IPS-NIHi11 (cell line): ENCODE measurements around the gene CSNK1G3.

Source experiments
- DNase-seq: peaks from one replicate; pipeline ENCODE4 v3.0.0; 2012; ENCODE audit warnings: mixed read lengths, low spot score

CSNK1G3 gene

DNA sequence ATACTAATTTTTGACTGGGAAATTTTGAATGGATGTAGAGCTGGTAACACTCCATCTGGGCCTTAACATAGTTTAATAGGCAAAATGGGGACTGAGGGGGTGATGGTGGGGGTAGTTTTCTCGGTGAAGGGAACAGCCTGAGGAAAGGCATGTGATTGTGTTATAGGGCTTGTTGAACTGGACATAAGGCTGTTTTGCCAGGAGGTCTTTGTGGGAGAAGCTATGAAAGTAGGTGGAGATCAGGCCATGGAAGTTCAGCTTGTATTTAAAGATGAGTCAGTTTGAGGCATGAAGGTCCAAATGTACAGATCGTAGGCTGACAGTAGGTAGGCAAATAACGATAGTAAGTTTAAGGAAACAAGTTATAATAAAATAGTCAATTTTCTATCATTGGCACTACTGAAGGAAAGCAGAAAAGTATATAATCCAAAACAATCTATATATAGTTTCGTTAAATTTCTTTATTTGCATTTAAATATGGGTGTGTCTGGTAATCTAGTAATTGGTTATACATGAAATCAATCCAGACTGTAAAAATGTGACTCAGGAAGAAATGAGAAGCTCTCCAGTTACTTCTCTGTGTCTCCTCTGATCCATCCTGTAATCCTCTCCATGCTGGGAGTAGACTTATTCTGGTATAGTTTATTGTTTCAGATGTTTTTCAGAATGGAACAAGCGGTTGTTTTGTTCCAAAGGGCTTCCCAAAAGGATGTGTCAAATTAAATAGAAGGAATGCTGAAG is 2.8 kb downstream of the CSNK1G3 start:
- DNase-seq, result no peak

DNA sequence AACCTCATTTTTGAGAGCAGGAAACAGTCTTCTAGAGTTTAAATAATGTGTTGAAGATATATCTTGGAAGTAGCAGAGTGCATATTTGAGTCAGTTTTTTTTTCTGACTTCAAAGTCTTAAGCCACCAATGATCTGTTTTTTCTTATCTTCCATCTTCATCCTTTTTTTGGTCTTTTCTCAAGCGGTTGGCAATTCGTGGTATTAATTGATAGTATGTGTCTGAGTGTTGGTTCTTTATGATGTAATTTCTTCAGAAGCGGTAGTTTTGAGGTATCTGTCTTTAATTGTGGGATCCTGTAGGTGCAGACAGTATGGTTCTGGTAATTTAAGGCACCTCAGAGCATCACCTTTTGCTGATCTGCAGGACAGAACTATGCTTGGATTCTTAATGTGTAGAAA is 3.9 kb downstream of the CSNK1G3 start:
- DNase-seq, result no peak

DNA sequence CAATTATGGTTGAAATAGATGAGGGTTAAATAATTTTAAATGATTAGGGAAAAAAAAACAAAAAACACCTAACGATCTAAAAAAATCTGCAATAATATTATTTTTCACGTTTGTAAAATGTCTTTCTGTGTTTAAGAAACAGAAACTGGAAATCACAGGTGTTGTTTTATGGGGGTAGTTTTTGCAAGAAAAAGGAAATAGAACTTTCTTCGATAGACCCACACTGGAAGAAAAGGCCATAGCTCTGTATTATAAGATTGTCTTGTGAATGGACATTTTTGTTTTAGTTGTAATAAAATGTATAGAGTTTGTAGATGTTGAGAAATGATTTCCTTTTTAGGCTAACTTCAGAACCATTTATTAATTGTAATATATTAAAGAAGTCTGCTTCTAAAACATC is 5.5 kb downstream of the CSNK1G3 start:
- no peak for DNase-seq

DNA sequence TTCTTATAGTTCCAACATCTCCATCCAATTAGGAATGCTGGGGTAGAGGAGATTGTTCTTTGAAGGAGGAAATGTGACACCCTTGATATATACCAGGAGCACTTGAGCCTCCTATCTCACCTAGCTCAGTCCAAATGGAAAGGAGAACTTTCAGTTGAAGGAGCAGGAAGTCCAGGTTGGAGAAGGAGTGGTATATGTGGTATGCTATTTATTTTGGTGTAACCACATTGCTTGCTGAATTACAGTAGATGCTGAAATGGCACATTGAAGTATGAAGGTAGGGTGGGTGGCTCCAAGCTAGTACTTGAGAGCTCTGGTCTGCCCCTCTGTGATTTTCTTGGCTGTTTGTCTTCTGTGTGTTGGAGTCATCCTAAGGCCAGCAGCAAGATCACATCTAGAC is 6.1 kb downstream of the CSNK1G3 start:
- no peak for DNase-seq

DNA sequence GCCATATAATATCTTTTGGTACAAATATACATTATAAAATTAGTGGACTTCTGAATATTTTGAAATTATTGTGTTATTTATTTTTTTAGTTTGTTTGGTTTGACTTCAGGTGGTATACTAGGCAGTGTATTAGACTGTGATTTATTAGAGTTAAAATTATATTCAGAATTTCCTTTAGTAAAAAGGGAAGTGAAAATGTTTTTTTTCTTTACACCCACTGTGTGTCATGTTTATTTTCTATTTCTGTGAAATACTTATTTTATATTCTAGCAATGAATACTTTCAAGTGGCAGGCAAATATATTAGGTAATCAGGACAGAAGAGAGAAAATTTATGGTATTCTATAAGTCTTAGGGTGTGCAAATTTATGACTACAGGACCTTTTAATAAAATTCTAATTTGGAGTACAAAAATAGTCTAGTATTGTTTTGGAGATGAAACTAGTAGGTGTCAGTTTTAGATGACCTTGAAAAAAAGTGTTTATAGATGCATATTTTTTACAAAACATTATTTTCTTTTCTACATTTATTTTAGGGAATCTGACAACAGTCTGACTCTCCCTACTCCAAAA is 8.8 kb downstream of the CSNK1G3 start:
- DNase-seq, result no peak

DNA sequence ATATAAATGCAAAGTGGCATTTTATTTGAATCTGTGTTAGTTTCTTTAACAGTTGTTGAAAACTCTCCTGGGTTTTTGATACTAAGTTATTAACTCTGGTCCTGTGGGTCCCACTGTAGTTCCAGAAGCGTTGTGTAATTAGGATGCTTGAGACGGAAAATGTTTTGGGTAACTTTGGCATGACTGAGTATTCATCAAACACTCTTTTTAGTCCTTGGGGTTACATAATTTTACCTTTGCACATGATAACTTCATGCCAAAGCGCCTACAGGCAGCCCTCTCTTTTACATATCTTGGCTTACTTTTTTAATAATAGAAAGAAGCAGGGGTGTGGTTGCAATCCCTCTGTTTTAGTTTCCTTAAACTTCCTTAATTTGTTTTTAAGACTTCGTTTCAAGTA is 12.2 kb downstream of the CSNK1G3 start:
- DNase-seq, result no peak

DNA sequence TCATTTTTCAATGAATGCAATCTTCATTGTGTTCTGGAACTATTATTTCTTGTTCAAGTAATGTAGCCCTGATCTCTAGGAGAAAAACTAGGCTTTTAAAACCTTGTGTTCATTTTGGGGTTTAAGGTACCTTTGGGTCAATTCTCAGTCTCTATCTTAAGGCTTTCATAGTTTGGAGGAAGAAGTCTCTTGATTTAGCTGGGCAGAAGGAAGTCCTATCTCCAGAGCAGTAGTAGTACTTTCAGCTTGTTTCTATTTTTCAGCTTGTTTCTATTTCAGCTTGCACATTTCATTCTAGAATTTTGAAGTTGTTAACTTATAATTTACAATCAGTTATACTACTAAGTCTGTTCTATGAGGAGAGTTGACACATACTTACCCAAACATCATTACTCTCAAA is 15.2 kb downstream of the CSNK1G3 start:
- DNase-seq, result no peak

DNA sequence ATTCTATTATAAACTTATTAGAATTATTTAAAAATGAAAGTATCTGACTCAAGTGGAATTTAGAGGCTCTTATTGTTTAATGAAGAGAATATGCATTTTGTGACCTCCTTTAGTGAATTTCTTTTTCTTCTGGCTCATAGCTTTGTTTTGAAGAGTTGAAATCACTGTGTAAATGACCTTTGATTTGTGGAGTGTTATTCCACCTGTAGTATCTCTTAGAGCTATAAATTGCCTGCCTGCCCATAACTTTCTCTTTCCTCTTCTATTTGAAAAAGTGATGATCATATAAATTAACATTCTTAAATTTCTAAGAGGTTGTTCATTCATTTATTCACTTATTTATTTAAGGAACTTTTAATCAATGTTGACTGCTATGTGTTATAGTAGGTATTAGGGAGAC is 16.1 kb downstream of the CSNK1G3 start:
- DNase-seq, result no peak

DNA sequence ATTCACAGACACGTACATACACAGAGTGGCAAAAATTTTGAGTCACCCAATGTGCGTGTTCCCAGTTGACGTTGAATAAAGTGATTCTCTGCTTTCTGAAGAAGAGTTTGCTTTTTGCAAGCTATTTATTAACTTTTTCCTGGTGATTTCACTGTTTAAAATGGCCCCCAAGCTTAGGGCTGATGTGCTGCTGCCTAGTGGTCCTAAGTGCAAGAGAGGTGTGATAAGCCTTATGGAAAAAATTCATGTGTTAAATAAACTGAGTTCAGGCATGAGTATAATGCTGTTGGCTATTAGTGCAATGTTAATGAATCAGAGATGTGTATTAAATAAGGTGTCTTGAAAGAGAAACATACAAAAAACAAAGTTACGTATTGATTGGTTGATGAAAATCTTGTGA is 16.9 kb downstream of the CSNK1G3 start:
- no peak for DNase-seq

DNA sequence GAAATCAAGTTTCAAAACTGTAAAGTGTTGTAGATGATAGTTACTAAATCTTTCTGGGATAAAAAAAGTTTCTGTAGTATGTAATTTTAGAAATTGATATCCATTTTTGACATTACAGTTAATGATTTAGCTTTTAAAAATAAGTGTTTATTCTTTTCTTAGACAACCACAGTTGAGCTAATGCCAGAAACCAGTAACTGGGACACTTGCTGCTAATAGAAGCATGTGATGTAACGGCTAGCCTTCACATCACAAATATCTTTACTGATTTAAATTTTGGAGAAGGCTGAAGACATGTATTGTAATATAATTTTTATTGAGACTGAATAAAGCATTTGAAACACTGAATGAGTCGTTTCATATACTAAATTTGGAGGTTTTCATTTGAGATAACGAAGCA is 18.8 kb downstream of the CSNK1G3 start:
- DNase-seq, result no peak

DNA sequence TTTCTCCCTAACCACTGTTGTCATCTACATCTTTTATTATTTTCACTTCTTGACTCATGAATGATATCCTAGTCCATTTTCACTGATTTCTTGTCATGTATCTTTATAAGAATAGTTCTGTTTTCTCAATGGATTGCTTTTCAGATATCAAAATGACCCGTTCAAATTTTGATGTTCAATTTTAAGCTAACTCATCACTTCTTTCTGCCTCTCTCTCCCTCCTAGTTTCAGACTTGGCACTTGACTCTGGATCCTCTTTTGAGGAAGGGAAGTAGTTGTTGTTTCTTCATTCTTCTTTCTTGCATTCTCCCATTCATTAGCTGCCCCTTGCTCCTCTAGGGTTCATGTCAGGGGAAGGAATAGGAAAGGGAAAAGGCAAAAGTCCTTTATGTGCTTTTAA is 23.7 kb downstream of the CSNK1G3 start:
- no peak for DNase-seq

DNA sequence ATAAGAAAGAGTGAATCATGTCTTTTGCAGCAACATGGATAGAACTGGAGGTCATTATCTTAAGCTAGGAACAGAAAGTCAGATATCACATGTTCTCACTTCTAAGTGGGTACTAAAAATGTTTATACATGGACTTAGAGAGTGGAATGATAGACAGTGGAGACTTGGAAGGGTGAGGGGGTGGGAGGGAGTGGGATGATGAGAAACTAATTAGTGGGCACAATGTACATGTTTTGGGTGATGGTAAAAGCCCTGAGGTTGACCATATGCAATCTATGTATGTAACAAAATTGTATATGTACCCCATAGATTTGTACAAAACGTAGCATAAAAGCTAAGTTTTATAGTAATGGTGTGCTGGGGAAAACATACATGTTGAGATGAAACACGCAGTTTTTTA is 25.3 kb downstream of the CSNK1G3 start:
- no peak for DNase-seq

DNA sequence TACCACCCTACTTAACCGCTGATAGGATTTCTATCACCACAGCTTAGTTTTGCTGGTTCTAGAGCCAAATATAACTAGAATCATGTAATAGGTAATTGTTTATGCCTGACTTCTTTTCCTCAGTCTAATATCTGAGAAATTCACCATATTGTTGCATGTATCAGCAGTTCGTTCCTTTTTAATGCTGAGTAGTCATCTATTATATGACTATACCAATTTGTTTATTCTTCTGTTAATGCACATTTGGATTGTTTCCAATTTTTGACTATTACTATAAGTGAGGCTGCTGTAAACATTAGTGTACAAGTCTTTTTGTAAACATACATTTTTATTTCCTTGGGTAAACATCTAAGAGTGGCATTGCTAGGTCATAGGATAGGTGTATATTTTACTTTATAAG is 25.9 kb downstream of the CSNK1G3 start:
- DNase-seq, result no peak

DNA sequence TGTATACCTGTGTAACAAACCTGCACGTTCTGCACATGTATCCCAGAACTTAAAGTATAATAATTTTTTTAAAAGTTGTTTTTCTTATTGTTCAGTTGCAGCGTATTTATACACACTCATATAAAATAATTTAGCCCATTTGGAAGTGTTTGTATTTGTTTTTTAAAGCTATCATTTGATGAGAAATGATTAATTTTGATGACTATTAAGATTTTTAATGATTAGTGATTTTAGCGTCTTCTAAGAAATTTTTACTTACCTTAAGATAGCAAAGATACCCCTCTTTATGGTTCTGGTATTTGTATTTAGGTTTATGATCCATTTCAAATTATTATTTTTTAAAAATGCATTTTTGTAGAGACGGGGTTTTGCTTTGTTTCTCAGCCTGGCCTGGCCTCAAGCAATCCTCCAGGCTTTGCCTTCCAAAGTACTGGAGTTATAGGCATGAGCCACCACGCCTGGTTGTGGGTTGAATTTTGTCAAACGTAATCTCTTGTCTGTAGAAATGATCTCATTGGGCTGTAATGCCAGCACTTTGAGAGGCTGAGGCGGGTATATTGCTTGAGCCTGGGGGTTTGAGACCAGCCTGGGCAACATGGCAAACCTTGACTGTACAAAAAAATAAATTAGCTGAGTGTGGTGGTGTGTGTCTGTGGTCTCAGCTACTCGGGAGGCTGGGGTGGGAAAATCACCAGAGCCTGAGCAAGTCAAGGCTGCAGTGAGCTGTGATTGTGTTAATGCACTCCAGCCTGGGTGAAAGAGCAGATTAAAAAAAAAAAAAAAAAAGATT is 26.9 kb downstream of the CSNK1G3 start:
- DNase-seq, result no peak

DNA sequence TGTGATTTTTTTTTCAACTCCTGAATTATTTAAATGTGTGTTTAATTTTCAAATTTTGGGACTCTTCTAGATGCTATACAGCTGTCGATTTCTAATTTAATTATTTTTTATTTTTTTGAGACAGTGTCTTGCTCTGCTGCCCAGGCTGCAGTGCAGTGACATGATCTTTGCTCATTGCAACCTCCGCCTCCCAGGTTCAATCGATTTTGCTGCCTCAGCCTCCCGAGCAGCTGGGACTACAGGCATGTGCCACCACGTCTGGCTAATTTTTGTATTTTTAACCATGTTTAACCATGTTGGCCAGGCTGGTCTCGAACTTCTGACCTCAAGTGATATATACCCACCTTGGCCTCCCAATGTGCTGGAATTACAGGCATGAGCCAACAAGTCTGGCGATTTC is 28.6 kb downstream of the CSNK1G3 start:
- DNase-seq, result no peak

DNA sequence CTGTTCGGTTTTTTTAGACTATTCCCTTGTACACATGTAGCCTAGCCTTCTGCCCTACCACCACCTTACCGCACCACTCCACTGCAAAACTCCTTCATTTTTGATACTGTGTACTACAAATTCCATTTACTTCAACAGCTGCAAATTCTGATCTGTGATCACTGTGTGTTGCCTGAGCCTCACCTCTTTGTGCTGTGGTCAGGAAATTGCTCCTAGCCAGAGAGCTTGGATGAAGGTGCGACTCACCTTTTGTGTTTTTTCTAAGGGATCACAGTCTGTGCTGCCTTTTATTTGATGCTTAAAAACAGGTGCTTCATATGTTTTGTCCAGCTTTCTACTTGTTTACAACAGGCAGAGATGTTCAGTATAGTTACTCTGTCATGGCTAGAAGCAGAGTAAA is 31.5 kb downstream of the CSNK1G3 start:
- no peak for DNase-seq

DNA sequence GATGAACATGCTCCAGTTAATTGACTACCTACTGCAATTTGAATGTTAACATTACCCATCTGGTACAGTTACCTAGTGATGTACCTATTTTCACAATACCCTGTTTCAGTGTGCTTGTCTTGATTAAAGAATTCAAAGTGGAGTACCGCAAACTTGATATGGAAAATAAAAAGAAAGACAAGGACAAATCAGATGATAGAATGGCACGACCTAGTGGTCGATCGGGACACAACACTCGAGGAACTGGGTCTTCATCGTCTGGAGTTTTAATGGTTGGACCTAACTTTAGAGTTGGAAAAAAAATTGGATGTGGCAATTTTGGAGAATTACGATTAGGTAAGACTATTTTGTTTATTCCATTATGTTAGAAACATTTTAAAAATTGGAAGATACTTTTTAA is 33.5 kb downstream of the CSNK1G3 start:
- DNase-seq, result no peak

DNA sequence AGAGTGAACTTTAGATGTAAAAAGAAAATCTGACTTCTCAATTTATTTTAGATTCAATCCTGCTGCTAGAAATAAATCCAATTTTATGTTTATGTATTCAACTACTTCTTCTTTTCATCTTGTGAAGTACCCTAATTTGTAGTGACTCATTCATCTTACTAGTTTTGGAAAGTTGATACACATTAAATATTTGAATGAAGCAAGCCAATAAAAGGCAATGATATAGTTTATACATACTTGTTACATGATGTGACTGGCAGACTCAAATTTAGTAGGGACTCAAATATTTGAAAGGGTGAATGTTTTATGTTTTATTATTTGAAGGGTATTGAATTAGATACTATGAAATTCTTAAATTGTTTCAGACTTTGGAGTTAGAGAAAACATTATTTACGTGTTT is 34.7 kb downstream of the CSNK1G3 start:
- DNase-seq, result no peak

DNA sequence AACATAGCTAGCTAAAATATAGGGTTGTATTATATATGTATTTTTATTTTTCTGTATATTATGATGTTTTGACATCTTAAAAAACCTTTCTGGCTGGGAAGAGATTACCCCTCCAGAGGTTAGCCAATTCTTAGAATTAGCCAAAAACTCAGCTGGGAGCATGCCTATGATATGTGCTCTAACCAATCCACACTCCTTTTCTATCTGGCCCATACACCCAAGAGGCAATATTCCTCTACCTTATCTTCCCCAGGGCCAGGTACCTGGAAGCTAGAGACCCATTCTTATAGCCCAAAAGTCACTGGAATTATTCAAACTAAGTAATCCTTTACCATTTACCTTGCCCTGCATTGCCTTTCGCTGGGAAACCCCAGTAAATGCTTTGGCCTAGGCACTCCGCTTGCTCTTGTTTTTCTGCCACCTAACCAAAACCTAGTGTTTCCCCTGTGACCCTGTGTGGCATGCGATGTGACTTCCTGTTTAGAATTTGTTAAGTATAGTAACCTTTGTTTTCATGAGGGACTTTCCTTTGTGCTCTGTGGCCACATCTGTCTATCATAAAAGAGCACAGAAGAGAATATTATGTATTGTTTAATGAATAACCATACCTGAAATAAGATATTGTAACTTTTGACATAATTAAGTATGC is 37.4 kb downstream of the CSNK1G3 start:
- DNase-seq, result no peak

DNA sequence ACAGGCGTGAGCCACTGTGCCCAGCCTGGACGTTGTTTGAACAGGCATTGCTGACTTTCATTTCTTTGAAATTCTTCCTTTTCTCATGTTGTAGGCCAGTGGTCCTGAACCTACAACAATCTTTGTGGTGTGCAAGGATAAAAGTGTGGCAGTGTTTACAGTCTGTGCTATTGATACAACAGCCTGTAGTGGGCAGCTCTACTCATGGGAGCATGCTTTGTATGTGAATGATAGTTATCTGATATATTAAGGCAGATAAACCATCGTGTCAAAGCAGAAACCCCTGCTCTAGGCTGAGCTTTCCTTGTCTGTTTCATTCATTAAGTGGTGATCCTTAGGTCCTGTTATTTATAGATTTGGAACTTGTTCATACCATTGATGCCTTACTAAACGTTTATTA is 42.6 kb downstream of the CSNK1G3 start:
- DNase-seq, result no peak

DNA sequence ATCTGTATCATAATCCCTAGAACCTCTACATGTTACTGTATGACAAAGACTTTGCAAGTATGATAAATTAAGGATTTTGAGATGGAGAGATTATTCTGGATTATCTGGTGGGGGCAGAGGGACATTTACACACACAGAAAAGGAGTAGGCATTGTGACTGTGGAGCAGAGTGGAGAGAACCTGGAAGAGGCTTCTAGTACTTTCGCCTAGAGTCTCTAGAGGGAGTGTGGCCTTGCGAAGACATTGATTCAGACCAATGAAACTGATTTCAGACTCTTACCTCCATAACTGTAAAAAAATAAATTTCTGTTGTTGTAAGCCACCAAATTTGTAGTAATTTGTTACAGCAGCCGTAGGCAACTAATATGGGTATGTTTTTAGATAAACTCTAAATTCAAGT is 45.9 kb downstream of the CSNK1G3 start:
- DNase-seq, result no peak

DNA sequence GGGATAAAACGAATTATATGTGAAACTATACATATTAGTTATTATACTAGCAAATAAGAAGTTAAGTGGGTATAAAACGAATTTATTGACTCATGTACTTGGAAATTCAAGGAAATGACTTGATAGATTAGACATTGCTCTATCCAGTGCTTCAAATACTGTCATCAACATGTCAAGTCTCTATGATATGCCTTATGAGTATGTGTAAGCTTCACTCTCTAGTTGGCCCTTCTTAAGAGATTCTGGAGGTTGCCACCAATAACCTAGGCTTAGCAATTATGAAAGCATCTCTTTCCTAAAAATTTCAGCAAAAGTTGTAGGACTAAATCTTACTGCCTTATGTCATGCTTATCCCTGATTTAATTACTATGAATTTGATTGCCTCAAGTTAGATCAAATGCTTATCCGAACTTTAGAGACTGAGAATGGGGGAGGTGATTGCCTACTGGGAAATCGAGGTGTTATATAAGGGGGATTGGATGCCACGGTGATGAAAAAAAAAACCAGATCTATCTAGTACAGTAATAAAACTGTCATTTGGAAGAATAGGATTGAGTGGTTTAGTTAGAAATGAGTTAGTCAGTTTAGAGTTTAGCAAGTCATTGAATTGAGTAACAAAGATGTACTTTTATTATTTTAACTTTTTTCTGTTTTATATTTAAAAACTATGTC is 46.9 kb downstream of the CSNK1G3 start:
- DNase-seq, result no peak

DNA sequence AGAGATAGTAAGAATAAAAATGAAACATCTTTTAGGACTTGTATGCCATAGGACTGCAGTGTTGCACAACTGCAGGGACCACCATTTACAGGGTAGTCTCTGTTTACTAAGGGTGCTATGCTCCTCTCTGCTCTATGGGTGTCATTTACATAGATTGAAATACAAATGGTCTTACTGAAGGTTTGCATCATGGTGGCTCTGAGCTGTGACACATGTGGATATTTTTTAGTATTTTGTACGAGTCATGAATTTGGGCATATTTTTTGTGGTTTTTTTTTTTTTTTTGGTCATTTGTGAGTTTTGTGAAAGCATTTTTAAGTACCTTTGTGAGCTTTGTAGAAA is 47.4 kb downstream of the CSNK1G3 start:
- no peak for DNase-seq
